Measurements from ENCODE around the gene CENPT.
A peak's percentile ranks its signal among the peaks of the same experiment; 100 is the strongest.

The CENPT gene

GRCh38 chr16:67886387-67886786, 38.9 kb upstream of the CENPT start:
- H3K4me3 ChIP-seq (ENCODE audit: low read depth, low read length) = no peak overlapping the region
- no peak for TF ChIP-seq CTCF (IDR thresholded peaks at IDR 0.05; ENCODE audit: borderline replicate concordance, insufficient read depth, low read depth, low read length)

GRCh38 chr16:67885976-67886375, 38.5 kb upstream of the CENPT start:
- no peak for TF ChIP-seq CTCF (IDR thresholded peaks at IDR 0.05; ENCODE audit: borderline replicate concordance, insufficient read depth, low read depth, low read length)
- no peak overlapping the region for H3K4me3 ChIP-seq (ENCODE audit: low read depth, low read length)

GRCh38 chr16:67885545-67885944, 38.1 kb upstream of the CENPT start:
- no peak for TF ChIP-seq CTCF (IDR thresholded peaks at IDR 0.05; ENCODE audit: borderline replicate concordance, insufficient read depth, low read depth, low read length)
- no peak overlapping the region for H3K4me3 ChIP-seq (ENCODE audit: low read depth, low read length)

- no peak within 1 kb of the TSS for H3K4me3 ChIP-seq (ENCODE audit: low read depth, low read length)
- TF ChIP-seq CTCF (IDR thresholded peaks at IDR 0.05; ENCODE audit: borderline replicate concordance, insufficient read depth, low read depth, low read length) = no peak
These were observed 37.2 kb upstream of the CENPT start, which contains the start of gene NRN1L for GRCh38 chr16:67884684-67885083. Gene NRN1L (plus strand): TSS chr16:67884885. CDS start chr16:67884904, 19 bp downstream.

GRCh38 chr16:67883872-67884261, 36.4 kb upstream of the CENPT start:
- no peak overlapping the region for H3K4me3 ChIP-seq (ENCODE audit: low read depth, low read length)
- peak; percentile 89 for TF ChIP-seq CTCF (IDR thresholded peaks at IDR 0.05; ENCODE audit: borderline replicate concordance, insufficient read depth, low read depth, low read length)

GRCh38 chr16:67883146-67883871, 35.8 kb upstream of the CENPT start:
- TF ChIP-seq CTCF (IDR thresholded peaks at IDR 0.05; ENCODE audit: borderline replicate concordance, insufficient read depth, low read depth, low read length) = no peak
- no peak overlapping the region for H3K4me3 ChIP-seq (ENCODE audit: low read depth, low read length)

Data from GM12875 (cell line).